RCC 7860 (cell line): ENCODE measurements around the gene MLPH.
"Not testable (repeated sequence)": the region's sequence is repeated elsewhere in the genome, so short reads cannot be mapped to it uniquely, and the experiment has no call there.

Experiments used
- DNase-seq: peaks from one replicate; pipeline ENCODE4 v3.0.0-alpha.2; 2015; ENCODE audit warnings: low spot score
- FAIRE-seq: peaks from 2 replicates; lab custom pipeline; 2012; peaks lifted over from hg19 to GRCh38; lab: Jason Lieb, UNC

The MLPH gene

GRCh38 chr2:237595829-237596519, 108.9 kb downstream of the MLPH start:
- DNase-seq, FAIRE-seq: not testable (repeated sequence)

- no peak for FAIRE-seq
Observed at GRCh38 chr2:237596520-237597195, 109.6 kb downstream of the MLPH start.

GRCh38 chr2:237597196-237598145, 110.4 kb downstream of the MLPH start:
- no peak for DNase-seq
- no peak for FAIRE-seq

More at GRCh38 chr2:237596520-237597195, 109.6 kb downstream of the MLPH start:
- no peak for DNase-seq

- FAIRE-seq (no peak), DNase-seq (no peak)
Observed at GRCh38 chr2:237598468-237599208, 111.6 kb downstream of the MLPH start.

GRCh38 chr2:237599465-237600110, 112.5 kb downstream of the MLPH start:
- DNase-seq (no peak), FAIRE-seq (no peak)

- FAIRE-seq, result no peak
- no peak for DNase-seq
Observed at GRCh38 chr2:237600205-237600846, 113.3 kb downstream of the MLPH start.

GRCh38 chr2:237601453-237602116, 114.5 kb downstream of the MLPH start:
- FAIRE-seq (no peak), DNase-seq (no peak)

- FAIRE-seq (no peak), DNase-seq (no peak)
Observed at GRCh38 chr2:237602409-237602808, 115.4 kb downstream of the MLPH start.

- no peak for DNase-seq
- FAIRE-seq, result no peak
Observed at GRCh38 chr2:237603049-237603717, 116.1 kb downstream of the MLPH start.

- no peak for FAIRE-seq
Observed at GRCh38 chr2:237603718-237604362, 116.8 kb downstream of the MLPH start.

GRCh38 chr2:237604391-237604790, 117.3 kb downstream of the MLPH start:
- FAIRE-seq, result no peak

More at GRCh38 chr2:237603718-237604362, 116.8 kb downstream of the MLPH start:
- DNase-seq, result no peak

More at GRCh38 chr2:237604391-237604790, 117.3 kb downstream of the MLPH start:
- no peak for DNase-seq
